ENCODE data around the gene DNAH14. TPM values are rescaled to one million over a fixed set of nuclear protein-coding genes. Genes with fewer than 3 reads are reported as not detected.

DNAH14 gene
- total RNA-seq, 1 experiment from 2014 or later, result 33.2 TPM

- Histone ChIP-seq H3K4me3 (replicated peaks in 1 of 2; ENCODE audit: low read depth in 1 of 2, low read length in 2 of 2) (no peak overlapping the region), H3K4me1 (ENCODE audit: control insufficient read depth in 1 of 2, insufficient read depth in 2 of 2, low read length in 2 of 2) (no peaks in the 10 kb centered on the region), H3K79me2 (ENCODE audit: insufficient read depth, low read length) (no peaks in the 10 kb centered on the region; the same call in 1 of the 2 replicates), H3K4me2 (ENCODE audit: low read length) (no peak overlapping the region), H3K27me3 (ENCODE audit: insufficient read depth, low read length) (no peaks in the 10 kb centered on the region), H3K36me3 (ENCODE audit: control insufficient read depth in 1 of 2, insufficient read depth in 2 of 2, low read length in 2 of 2) (peaks cover 0 to 9% of the 10 kb centered on the region in 2 experiments; a peak in 1 of 4 replicates), H2AFZ (ENCODE audit: low read depth, low read length, poor library complexity, severe bottlenecking) (no peak overlapping the region), H3K27ac (ENCODE audit: low read depth, low read length) (no peak overlapping the region), H3K9me3 (ENCODE audit: control insufficient read depth in 1 of 2, insufficient read depth in 1 of 2, low read depth in 1 of 2, low read length in 2 of 2) (no peaks in the 10 kb centered on the region), H3K9ac (ENCODE audit: low read length) (no peak overlapping the region), H3K9me2 (ENCODE audit: insufficient read depth) (no peaks in the 10 kb centered on the region), H4K20me1 (ENCODE audit: insufficient read depth) (no peaks in the 10 kb centered on the region)
- ChIA-PET RAD21 (ENCODE audit: low non-redundant PET in 1 of 2, low total read pairs in 2 of 2, uncharacterized antibody in 2 of 2, unreplicated experiment in 2 of 2) (no interaction called here), POLR2A (no interaction called here), CTCF (no interaction called here)
- intact Hi-C loops (cut with micrococcal nuclease), result no loop called here
- no TSS peak for BruUV-seq (replicated peaks)
- TF ChIP-seq FOSL1 (IDR thresholded peaks at IDR 0.05; ENCODE audit: low read depth), result no peak
- no peak for TF ChIP-seq SRF (IDR thresholded peaks at IDR 0.05; ENCODE audit: low read depth)
- no peak for TF ChIP-seq SIN3A (IDR thresholded peaks at IDR 0.05; ENCODE audit: low read depth)
- TF ChIP-seq YY1 (IDR thresholded peaks at IDR 0.05; ENCODE audit: extremely low read depth, insufficient replicate concordance, low read depth, low read length), result no peak
- TF ChIP-seq TCF7L2 (IDR thresholded peaks at IDR 0.05; ENCODE audit: borderline replicate concordance, extremely low read depth, insufficient read depth, insufficient read length), result no peak
- no peak for TF ChIP-seq JUND (IDR thresholded peaks at IDR 0.05)
- no peak for TF ChIP-seq POLR2AphosphoS5 (IDR thresholded peaks at IDR 0.05; ENCODE audit: low read depth, low read length)
- no peak for TF ChIP-seq ZFX (IDR thresholded peaks at IDR 0.05)
- TF ChIP-seq ATF3 (IDR thresholded peaks at IDR 0.05), result no peak
- DNase-seq (ENCODE audit: low read depth, low spot score), result no peak
- no peak for ATAC-seq
Measured at GRCh38 chr1:224959115-224959514, 29.6 kb downstream of the DNAH14 start.

DNA sequence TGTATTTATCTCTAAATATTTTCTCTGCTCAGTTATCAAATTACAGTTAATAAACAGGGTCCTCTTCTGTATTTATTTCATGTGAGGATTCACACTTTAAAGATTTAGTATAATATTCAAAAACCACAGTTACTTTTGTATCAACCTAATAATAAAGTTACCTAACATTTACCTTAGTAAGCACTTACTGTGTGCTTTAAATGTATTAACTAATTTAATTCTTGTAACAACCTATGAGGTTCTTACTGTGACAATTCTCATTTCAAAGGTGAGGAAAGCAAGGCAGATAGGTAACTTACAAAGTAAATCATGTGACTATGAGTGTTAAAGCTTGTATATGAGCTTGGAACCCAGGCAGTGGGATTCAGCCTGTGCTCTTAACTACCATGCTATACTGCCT, 30.2 kb downstream of the DNAH14 start:
- no peaks in the 10 kb centered on the region for H3K9me3 ChIP-seq (ENCODE audit: control insufficient read depth in 1 of 2, insufficient read depth in 1 of 2, low read depth in 1 of 2, low read length in 2 of 2)
- H3K79me2 ChIP-seq (ENCODE audit: insufficient read depth, low read length), result no peaks in the 10 kb centered on the region
- H3K27me3 ChIP-seq (ENCODE audit: insufficient read depth, low read length), result no peaks in the 10 kb centered on the region
- ChIA-PET POLR2A (no interaction called here), RAD21 (ENCODE audit: low non-redundant PET in 1 of 2, low total read pairs in 2 of 2, uncharacterized antibody in 2 of 2, unreplicated experiment in 2 of 2) (no interaction called here), CTCF (interaction anchor here (1.5 kb wide), 1 partner anchor 37 kb away, joined by 3 read pairs; no protein-coding TSS in a partner anchor)
- BruUV-seq (replicated peaks), result no TSS peak
- H3K4me1 ChIP-seq (ENCODE audit: control insufficient read depth in 1 of 2, insufficient read depth in 2 of 2, low read length in 2 of 2), result no peaks in the 10 kb centered on the region
- H3K27ac ChIP-seq (ENCODE audit: low read depth, low read length), result no peak overlapping the region
- intact Hi-C loops (cut with micrococcal nuclease), result no loop called here
- H3K36me3 ChIP-seq (ENCODE audit: control insufficient read depth in 1 of 2, insufficient read depth in 2 of 2, low read length in 2 of 2), result peaks cover 0 to 9% of the 10 kb centered on the region in 2 experiments; a peak in 1 of 4 replicates
- H4K20me1 ChIP-seq (ENCODE audit: insufficient read depth), result no peaks in the 10 kb centered on the region
- no peak overlapping the region for H3K4me2 ChIP-seq (ENCODE audit: low read length)
- H3K4me3 ChIP-seq (replicated peaks in 1 of 2; ENCODE audit: low read depth in 1 of 2, low read length in 2 of 2), result no peak overlapping the region
- DNase-seq (ENCODE audit: low read depth, low spot score), result no peak
- H2AFZ ChIP-seq (ENCODE audit: low read depth, low read length, poor library complexity, severe bottlenecking), result no peak overlapping the region
- no peak for ATAC-seq
- H3K9ac ChIP-seq (ENCODE audit: low read length), result no peak overlapping the region
- no peaks in the 10 kb centered on the region for H3K9me2 ChIP-seq (ENCODE audit: insufficient read depth)
- TF ChIP-seq, protein P1, sequence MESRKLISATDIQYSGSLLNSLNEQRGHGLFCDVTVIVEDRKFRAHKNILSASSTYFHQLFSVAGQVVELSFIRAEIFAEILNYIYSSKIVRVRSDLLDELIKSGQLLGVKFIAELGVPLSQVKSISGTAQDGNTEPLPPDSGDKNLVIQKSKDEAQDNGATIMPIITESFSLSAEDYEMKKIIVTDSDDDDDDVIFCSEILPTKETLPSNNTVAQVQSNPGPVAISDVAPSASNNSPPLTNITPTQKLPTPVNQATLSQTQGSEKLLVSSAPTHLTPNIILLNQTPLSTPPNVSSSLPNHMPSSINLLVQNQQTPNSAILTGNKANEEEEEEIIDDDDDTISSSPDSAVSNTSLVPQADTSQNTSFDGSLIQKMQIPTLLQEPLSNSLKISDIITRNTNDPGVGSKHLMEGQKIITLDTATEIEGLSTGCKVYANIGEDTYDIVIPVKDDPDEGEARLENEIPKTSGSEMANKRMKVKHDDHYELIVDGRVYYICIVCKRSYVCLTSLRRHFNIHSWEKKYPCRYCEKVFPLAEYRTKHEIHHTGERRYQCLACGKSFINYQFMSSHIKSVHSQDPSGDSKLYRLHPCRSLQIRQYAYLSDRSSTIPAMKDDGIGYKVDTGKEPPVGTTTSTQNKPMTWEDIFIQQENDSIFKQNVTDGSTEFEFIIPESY (IDR thresholded peaks at IDR 0.05; ENCODE audit: extremely low read depth, insufficient replicate concordance, low read length), result no peak
- TF ChIP-seq, protein P2, sequence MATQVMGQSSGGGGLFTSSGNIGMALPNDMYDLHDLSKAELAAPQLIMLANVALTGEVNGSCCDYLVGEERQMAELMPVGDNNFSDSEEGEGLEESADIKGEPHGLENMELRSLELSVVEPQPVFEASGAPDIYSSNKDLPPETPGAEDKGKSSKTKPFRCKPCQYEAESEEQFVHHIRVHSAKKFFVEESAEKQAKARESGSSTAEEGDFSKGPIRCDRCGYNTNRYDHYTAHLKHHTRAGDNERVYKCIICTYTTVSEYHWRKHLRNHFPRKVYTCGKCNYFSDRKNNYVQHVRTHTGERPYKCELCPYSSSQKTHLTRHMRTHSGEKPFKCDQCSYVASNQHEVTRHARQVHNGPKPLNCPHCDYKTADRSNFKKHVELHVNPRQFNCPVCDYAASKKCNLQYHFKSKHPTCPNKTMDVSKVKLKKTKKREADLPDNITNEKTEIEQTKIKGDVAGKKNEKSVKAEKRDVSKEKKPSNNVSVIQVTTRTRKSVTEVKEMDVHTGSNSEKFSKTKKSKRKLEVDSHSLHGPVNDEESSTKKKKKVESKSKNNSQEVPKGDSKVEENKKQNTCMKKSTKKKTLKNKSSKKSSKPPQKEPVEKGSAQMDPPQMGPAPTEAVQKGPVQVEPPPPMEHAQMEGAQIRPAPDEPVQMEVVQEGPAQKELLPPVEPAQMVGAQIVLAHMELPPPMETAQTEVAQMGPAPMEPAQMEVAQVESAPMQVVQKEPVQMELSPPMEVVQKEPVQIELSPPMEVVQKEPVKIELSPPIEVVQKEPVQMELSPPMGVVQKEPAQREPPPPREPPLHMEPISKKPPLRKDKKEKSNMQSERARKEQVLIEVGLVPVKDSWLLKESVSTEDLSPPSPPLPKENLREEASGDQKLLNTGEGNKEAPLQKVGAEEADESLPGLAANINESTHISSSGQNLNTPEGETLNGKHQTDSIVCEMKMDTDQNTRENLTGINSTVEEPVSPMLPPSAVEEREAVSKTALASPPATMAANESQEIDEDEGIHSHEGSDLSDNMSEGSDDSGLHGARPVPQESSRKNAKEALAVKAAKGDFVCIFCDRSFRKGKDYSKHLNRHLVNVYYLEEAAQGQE (IDR thresholded peaks at IDR 0.05; ENCODE audit: low read depth), result no peak
- TF ChIP-seq EGR1 (IDR thresholded peaks at IDR 0.05; ENCODE audit: low read depth) (no peak), TCF7L2 (IDR thresholded peaks at IDR 0.05; ENCODE audit: borderline replicate concordance, extremely low read depth, insufficient read depth, insufficient read length) (no peak), POLR2AphosphoS5 (IDR thresholded peaks at IDR 0.05; ENCODE audit: low read depth, low read length) (no peak), CEBPB (IDR thresholded peaks at IDR 0.05; ENCODE audit: low read depth) (no peak), JUND (IDR thresholded peaks at IDR 0.05) (no peak), ATF3 (IDR thresholded peaks at IDR 0.05) (no peak), SP1 (IDR thresholded peaks at IDR 0.05; ENCODE audit: low read depth) (no peak)
- TF ChIP-seq, protein P3, sequence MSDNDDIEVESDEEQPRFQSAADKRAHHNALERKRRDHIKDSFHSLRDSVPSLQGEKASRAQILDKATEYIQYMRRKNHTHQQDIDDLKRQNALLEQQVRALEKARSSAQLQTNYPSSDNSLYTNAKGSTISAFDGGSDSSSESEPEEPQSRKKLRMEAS (IDR thresholded peaks at IDR 0.05), result no peak
